ENCODE measurements around the gene NBAS.

NBAS gene

DNA sequence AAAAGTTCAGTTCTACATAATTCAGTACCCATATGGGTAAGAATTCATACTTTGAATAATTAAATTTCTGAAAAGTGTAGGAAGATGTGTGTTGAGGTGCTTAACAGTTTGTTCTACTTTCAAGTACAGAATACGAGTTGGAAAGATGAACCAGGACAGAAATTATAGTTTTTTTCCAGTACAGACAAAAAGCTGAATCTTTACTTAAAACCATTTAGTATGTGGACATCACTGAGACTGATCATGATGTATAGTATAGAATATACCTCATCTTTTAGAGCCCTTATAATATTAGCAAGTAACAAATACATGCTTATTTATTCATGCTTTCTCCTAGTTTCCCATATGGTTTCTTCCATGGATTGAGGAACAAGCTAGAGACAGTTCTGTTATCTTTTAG, 40.5 kb upstream of the NBAS start:
- Mint-ChIP-seq H3K4me1 (no peaks in the 10 kb centered on the region), H3K27ac (no peak overlapping the region), H3K9me3 (no peaks in the 10 kb centered on the region), H3K4me3 (no peak overlapping the region), H3K27me3 (ENCODE audit: low read depth) (no peaks in the 10 kb centered on the region), H3K36me3 (ENCODE audit: low read depth) (peaks cover 83% of the 10 kb centered on the region)
- no peak for TF ChIP-seq CTCF (IDR thresholded peaks at IDR 0.05; ENCODE audit: unreplicated experiment in 3 of 3)

GRCh38 chr2:15599994-15600393, 38.9 kb upstream of the NBAS start:
- H3K27ac Mint-ChIP-seq = no peak overlapping the region
- no peaks in the 10 kb centered on the region for H3K27me3 Mint-ChIP-seq (ENCODE audit: low read depth)
- H3K9me3 Mint-ChIP-seq = no peaks in the 10 kb centered on the region
- no peaks in the 10 kb centered on the region for H3K4me1 Mint-ChIP-seq
- H3K4me3 Mint-ChIP-seq = no peak overlapping the region
- peaks cover 83% of the 10 kb centered on the region for H3K36me3 Mint-ChIP-seq (ENCODE audit: low read depth)
- no peak for TF ChIP-seq CTCF (IDR thresholded peaks at IDR 0.05; ENCODE audit: unreplicated experiment in 3 of 3)

DNA sequence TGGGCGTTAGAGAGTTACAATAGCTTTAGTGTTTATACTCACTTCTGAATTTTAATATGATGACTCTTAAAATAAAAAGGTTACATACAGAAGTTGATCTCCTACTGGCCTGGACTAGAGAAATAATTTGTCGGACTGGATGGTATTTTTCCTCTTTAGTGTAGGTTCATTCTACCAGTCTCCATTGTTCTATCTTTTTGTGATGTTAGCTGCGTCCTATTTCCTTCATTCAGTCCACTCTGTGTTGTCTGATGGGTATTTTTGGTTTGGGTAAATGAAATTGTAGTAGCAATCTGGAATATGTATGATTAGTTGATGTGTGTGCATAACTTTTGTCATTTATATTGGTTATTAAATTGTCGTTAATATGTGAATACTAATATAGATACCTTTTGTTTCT, 35.8 kb upstream of the NBAS start:
- H3K4me1 Mint-ChIP-seq = peaks cover 13% of the 10 kb centered on the region
- H3K27ac Mint-ChIP-seq = no peak overlapping the region
- H3K36me3 Mint-ChIP-seq (ENCODE audit: low read depth) = peaks cover 57% of the 10 kb centered on the region
- H3K27me3 Mint-ChIP-seq (ENCODE audit: low read depth) = no peaks in the 10 kb centered on the region
- no peaks in the 10 kb centered on the region for H3K9me3 Mint-ChIP-seq
- TF ChIP-seq CTCF (IDR thresholded peaks at IDR 0.05; ENCODE audit: unreplicated experiment in 3 of 3) = no peak
- H3K4me3 Mint-ChIP-seq = no peak overlapping the region

- H3K27me3 Mint-ChIP-seq (ENCODE audit: low read depth) = no peaks in the 10 kb centered on the region
- peaks cover 51% of the 10 kb centered on the region for H3K36me3 Mint-ChIP-seq (ENCODE audit: low read depth)
- H3K4me3 Mint-ChIP-seq = no peak overlapping the region
- H3K9me3 Mint-ChIP-seq = no peaks in the 10 kb centered on the region
- peaks cover 16% of the 10 kb centered on the region for H3K4me1 Mint-ChIP-seq
- H3K27ac Mint-ChIP-seq = no peak overlapping the region
- TF ChIP-seq CTCF (IDR thresholded peaks at IDR 0.05; ENCODE audit: unreplicated experiment in 3 of 3) = no peak
These were observed 35.2 kb upstream of the NBAS start for GRCh38 chr2:15596350-15596749.

DNA sequence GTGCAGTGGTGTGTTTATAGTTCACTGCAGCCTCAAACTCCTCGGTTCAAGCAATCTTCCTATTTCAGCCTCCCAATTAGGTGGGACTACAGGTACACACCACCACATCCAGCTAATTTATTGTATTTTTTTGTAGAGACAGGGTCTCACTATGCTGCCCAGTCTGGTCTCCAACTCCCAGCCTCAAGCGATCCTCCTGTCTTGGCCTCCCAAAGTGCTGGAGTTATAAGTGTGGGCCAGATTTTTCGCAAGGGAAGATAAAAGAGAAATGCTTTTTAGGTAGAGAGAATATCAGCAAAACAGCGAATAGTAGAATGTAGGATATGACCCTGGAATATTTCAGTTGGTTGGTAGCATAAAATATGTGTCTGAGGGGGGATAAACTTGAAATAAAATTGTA, 34.8 kb upstream of the NBAS start:
- peaks cover 47% of the 10 kb centered on the region for H3K36me3 Mint-ChIP-seq (ENCODE audit: low read depth)
- H3K4me3 Mint-ChIP-seq = no peak overlapping the region
- H3K9me3 Mint-ChIP-seq = no peaks in the 10 kb centered on the region
- TF ChIP-seq CTCF (IDR thresholded peaks at IDR 0.05; ENCODE audit: unreplicated experiment in 3 of 3) = no peak
- no peaks in the 10 kb centered on the region for H3K27me3 Mint-ChIP-seq (ENCODE audit: low read depth)
- H3K4me1 Mint-ChIP-seq = peaks cover 21% of the 10 kb centered on the region
- no peak overlapping the region for H3K27ac Mint-ChIP-seq

- H3K4me3 Mint-ChIP-seq = no peak overlapping the region
- H3K9me3 Mint-ChIP-seq = no peaks in the 10 kb centered on the region
- no peak overlapping the region for H3K27ac Mint-ChIP-seq
- H3K27me3 Mint-ChIP-seq (ENCODE audit: low read depth) = no peaks in the 10 kb centered on the region
- peaks cover 21% of the 10 kb centered on the region for H3K4me1 Mint-ChIP-seq
- peaks cover 41% of the 10 kb centered on the region for H3K36me3 Mint-ChIP-seq (ENCODE audit: low read depth)
- no peak for TF ChIP-seq CTCF (IDR thresholded peaks at IDR 0.05; ENCODE audit: unreplicated experiment in 3 of 3)
These were observed 34.3 kb upstream of the NBAS start for GRCh38 chr2:15595342-15595905.
